SK-N-SH treated with all-trans-retinoic acid at 6 μM for 48 hours (cell line): ENCODE data around the gene SLC2A6.

ENCODE experiments used
- ARNTL ChIP-seq: fragments of 450-650 bp; formaldehyde crosslinking; IDR thresholded peaks from 2 replicates; pipeline ENCODE4 v1.5.0; 2020; ENCODE audit warnings: low read depth, mild to moderate bottlenecking, moderate library complexity, borderline replicate concordance
- ESRRG ChIP-seq: fragments of 250-450 bp; sonication (Bioruptor Pico); IDR thresholded peaks from 2 replicates; pipeline ENCODE4 v1.6.1; 2021; ENCODE audit warnings: mild to moderate bottlenecking
- ISL1 ChIP-seq: fragments of 250-450 bp; sonication (Bioruptor Pico); IDR thresholded peaks from 2 replicates; pipeline ENCODE4 v2.1.2; 2022; ENCODE audit warnings: mild to moderate bottlenecking, moderate library complexity
- OSR1 ChIP-seq: fragments of 250-450 bp; sonication (Bioruptor Pico); IDR thresholded peaks from 2 replicates; pipeline ENCODE4 v1.8.0; 2022; ENCODE audit warnings: moderate library complexity, mild to moderate bottlenecking, inconsistent platforms
- RARB ChIP-seq: fragments of 250-450 bp; sonication (Bioruptor Pico); IDR thresholded peaks from 2 replicates; pipeline ENCODE4 v1.8.0; 2021; ENCODE audit warnings: mild to moderate bottlenecking, moderate library complexity
- TCF4 ChIP-seq: fragments of 250-450 bp; sonication (Bioruptor Pico); IDR thresholded peaks from 2 replicates; pipeline ENCODE4 v1.8.0; 2021; ENCODE audit warnings: mild to moderate bottlenecking, moderate library complexity, borderline replicate concordance
- TOX ChIP-seq: fragments of 250-450 bp; sonication (Bioruptor Pico); IDR thresholded peaks from 2 replicates; pipeline ENCODE4 v1.8.0; 2021; ENCODE audit warnings: mild to moderate bottlenecking, moderate library complexity, borderline replicate concordance
- ZFP3 ChIP-seq: fragments of 250-450 bp; sonication (Bioruptor Pico); IDR thresholded peaks from 2 replicates; pipeline ENCODE4 v1.5.0; 2020; ENCODE audit warnings: mild to moderate bottlenecking, moderate library complexity
- TF ChIP-seq, protein P1 (sequence below): fragments of 250-450 bp; sonication (Bioruptor Pico); IDR thresholded peaks from 2 replicates; pipeline ENCODE4 v1.5.1; 2020; ENCODE audit warnings: low read depth, mild to moderate bottlenecking, moderate library complexity
- TF ChIP-seq, protein P2 (sequence below): fragments of 250-450 bp; sonication (Bioruptor Pico); IDR thresholded peaks from 2 replicates; pipeline ENCODE4 v1.8.0; 2021; ENCODE audit warnings: low read depth, mild to moderate bottlenecking, moderate library complexity, borderline replicate concordance

DNA sequence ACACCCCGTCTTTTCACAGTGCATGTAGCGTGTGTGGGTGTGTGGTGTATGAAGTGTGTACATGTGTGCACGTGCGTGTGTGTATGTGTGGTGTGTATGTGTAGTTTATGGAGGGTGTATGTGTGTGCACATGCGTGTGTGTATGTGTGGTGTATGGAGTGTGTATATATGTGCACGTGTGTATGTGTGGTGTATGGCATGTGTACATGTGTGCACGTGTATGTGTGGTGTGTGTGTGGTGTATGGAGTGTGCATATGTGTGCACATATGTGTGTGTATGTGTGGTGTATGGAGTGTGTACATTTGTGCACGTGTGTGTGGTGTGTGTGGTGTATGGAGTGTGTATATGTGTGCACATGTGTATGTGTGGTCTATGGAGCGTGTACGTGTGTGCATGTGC is 32.7 kb upstream of the SLC2A6 start:
- TF ChIP-seq ESRRG (CRISPR knock-in tag) (no peak), RARB (no peak), ISL1 (CRISPR knock-in tag) (no peak), ZFP3 (no peak), TOX (no peak), OSR1 (CRISPR knock-in tag) (no peak), ARNTL (CRISPR knock-in tag) (no peak), TCF4 (no peak)
- TF ChIP-seq, protein P1, sequence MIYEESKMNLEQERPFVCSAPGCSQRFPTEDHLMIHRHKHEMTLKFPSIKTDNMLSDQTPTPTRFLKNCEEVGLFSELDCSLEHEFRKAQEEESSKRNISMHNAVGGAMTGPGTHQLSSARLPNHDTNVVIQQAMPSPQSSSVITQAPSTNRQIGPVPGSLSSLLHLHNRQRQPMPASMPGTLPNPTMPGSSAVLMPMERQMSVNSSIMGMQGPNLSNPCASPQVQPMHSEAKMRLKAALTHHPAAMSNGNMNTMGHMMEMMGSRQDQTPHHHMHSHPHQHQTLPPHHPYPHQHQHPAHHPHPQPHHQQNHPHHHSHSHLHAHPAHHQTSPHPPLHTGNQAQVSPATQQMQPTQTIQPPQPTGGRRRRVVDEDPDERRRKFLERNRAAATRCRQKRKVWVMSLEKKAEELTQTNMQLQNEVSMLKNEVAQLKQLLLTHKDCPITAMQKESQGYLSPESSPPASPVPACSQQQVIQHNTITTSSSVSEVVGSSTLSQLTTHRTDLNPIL (CRISPR knock-in tag): no peak
- TF ChIP-seq, protein P2, sequence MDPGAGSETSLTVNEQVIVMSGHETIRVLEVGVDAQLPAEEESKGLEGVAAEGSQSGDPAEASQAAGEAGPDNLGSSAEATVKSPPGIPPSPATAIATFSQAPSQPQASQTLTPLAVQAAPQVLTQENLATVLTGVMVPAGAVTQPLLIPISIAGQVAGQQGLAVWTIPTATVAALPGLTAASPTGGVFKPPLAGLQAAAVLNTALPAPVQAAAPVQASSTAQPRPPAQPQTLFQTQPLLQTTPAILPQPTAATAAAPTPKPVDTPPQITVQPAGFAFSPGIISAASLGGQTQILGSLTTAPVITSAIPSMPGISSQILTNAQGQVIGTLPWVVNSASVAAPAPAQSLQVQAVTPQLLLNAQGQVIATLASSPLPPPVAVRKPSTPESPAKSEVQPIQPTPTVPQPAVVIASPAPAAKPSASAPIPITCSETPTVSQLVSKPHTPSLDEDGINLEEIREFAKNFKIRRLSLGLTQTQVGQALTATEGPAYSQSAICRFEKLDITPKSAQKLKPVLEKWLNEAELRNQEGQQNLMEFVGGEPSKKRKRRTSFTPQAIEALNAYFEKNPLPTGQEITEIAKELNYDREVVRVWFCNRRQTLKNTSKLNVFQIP: no peak
